IPS-15b (cell line): ENCODE data around the gene KATNBL1.
A peak's percentile ranks its signal among the peaks of the same experiment; 100 is the strongest.
"Not testable (repeated sequence)": the region's sequence is repeated elsewhere in the genome, so short reads cannot be mapped to it uniquely, and the experiment has no call there.

Experiments used
- H3K27me3 ChIP-seq: one replicate; pipeline ENCODE4 v1.6.1; 2013; ENCODE audit warnings: low read length; ENCODE audit not compliant: control insufficient read depth, insufficient read depth
- H3K36me3 ChIP-seq: one replicate; pipeline ENCODE4 v1.6.1; 2013; ENCODE audit warnings: low read length; ENCODE audit not compliant: control insufficient read depth, insufficient read depth
- H3K4me1 ChIP-seq: one replicate; pipeline ENCODE4 v1.6.1; 2013; ENCODE audit warnings: mild to moderate bottlenecking, low read length; ENCODE audit not compliant: control insufficient read depth, insufficient read depth
- H3K4me3 ChIP-seq: one replicate; pipeline ENCODE4 v1.5.1; 2013; ENCODE audit warnings: low read depth, low read length
- H3K9ac ChIP-seq: one replicate; pipeline ENCODE4 v1.6.1; 2013; ENCODE audit warnings: low read depth, mild to moderate bottlenecking, low read length
- H3K9me3 ChIP-seq: one replicate; pipeline ENCODE4 v1.6.1; 2013; ENCODE audit warnings: mild to moderate bottlenecking, low read length; ENCODE audit not compliant: control insufficient read depth, insufficient read depth

Gene KATNBL1

DNA sequence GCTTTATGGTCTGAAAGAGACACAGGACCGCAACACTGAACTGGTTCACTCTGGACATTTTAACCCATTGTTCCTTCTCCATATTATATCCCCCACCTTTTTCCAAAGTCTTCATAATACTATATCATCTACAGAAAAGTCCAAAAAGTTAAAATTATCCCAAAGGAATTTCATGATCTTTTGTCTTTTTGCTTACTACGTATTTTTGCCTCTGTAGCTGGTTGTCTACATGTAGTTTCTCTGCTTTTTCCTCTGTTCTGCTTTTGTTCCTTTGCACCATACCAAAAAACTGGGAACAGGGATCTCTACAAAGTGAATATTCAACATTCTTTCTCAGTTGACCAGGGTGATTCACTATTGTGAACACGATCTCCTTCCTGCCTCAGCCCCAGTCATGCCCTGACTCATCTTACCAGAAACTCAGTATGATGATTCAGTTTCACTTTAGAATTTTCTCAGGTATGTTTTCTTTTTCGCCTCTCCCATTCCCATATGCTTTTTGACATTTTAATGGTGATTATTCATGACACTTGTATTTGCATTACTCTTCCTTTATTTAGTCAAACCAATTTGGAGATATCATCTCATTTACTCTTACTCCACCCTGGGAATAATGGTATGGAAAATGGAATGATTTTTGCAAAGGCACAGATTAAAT is 29.4 kb upstream of the KATNBL1 start:
- H3K36me3 ChIP-seq, result no peaks in the 10 kb centered on the region
- H3K4me3 ChIP-seq, result no peak overlapping the region
- H3K4me1 ChIP-seq, result no peaks in the 10 kb centered on the region
- H3K9me3 ChIP-seq, result no peaks in the 10 kb centered on the region
- H3K9ac ChIP-seq, result no peak overlapping the region
- no peaks in the 10 kb centered on the region for H3K27me3 ChIP-seq

DNA sequence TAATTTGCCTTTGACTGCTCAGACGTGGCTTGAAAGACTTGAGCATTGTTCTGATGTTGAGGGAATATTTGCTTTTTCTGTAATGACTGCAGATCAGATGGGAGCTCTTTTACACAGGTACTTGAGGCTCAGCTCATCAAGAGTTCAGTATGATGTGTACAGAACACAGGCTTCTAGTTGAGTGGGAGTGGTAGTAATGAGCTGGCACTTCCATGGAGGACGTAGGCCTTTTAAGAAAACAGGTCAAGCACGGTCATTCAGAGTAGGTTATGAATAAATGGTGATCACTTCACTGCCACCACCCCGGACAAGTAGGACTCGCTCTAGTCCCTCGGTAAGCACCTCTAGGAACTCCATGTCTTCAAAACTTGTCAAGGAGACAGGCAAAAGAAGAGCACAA is 23.7 kb upstream of the KATNBL1 start:
- H3K4me3 ChIP-seq, result no peak overlapping the region
- no peaks in the 10 kb centered on the region for H3K27me3 ChIP-seq
- no peaks in the 10 kb centered on the region for H3K4me1 ChIP-seq
- H3K36me3 ChIP-seq, result peaks cover 4% of the 10 kb centered on the region
- no peak overlapping the region for H3K9ac ChIP-seq
- no peaks in the 10 kb centered on the region for H3K9me3 ChIP-seq

DNA sequence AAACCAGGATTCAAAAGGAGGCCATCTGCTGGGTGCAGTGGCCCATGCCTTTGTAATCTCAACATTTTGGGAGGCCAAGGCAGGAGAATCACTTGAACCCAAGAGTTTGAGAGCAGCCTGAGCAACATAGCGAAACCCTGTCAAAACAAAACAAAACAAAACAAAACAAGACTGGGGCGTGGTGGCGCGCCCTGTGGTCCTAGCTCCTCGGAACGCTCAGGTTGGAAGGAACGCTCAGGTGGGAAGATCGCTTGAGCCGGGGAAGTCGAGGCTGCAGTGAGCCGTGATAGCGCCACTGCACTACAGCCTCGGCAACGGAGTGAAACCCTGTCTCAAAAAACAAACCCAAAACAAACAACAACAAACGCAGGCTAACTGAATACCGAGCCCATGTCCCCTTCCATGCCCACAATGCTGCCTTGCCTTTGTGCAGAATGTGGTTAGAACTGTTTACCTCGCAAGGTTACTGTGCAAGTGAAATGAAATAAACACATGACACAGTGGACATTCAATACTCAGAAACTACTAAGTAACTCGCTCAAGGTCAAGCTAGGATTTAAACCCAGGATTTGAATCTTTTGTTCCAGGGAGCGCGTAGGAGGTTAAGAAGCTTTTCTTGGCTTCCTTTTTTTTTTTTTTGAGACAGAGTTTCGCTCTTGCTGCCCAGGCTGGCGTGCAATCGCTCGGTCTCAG is 14.2 kb upstream of the KATNBL1 start:
- H3K9ac ChIP-seq, result peak overlapping the region; percentile 71
- no peaks in the 10 kb centered on the region for H3K4me1 ChIP-seq
- no peaks in the 10 kb centered on the region for H3K9me3 ChIP-seq
- no peaks in the 10 kb centered on the region for H3K27me3 ChIP-seq
- H3K36me3 ChIP-seq, result no peaks in the 10 kb centered on the region
- H3K4me3 ChIP-seq, result peak overlapping the region; percentile 87

GRCh38 chr15:34217587-34218225 is 7.8 kb upstream of the KATNBL1 start:
- Histone ChIP-seq H3K36me3 (no peaks in the 10 kb centered on the region), H3K9ac (no peak overlapping the region), H3K27me3 (no peaks in the 10 kb centered on the region), H3K4me3 (no peak overlapping the region), H3K4me1 (peaks cover 19% of the 10 kb centered on the region), H3K9me3 (no peaks in the 10 kb centered on the region)

DNA sequence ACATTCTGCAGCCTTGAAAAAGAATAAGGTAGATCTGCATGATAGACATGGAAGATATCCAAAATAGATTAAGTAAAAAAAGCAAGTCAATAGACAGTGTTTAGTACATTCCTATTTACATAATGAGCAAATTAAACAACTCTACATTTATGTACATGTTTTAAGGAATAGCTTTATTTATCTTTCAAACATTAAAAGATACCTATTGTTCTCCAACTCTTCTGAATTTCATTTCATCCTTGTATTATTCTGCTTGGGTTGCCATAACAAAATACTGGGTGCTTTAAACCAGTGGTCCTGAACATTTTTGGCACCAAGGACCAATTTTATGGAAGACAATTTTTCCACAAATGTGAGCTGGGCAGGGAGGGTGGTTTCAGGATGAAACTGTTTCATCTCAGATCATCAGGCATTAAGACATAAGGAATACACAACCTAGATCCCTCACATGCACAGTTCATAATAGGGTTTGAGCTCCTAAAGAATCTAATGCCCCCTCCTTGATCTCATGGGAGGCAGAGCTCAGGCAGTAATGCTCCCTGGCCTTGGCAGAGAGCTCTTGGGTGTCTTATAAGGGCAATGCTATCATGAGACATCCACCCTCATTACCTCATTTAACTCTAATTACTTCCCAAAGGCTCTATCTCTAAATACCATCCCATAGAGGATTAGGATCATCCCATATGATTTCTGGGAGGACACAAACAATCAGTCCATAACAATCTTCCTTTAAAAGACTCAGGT is 6.8 kb upstream of the KATNBL1 start:
- no peaks in the 10 kb centered on the region for H3K9me3 ChIP-seq
- no peak overlapping the region for H3K9ac ChIP-seq

DNA sequence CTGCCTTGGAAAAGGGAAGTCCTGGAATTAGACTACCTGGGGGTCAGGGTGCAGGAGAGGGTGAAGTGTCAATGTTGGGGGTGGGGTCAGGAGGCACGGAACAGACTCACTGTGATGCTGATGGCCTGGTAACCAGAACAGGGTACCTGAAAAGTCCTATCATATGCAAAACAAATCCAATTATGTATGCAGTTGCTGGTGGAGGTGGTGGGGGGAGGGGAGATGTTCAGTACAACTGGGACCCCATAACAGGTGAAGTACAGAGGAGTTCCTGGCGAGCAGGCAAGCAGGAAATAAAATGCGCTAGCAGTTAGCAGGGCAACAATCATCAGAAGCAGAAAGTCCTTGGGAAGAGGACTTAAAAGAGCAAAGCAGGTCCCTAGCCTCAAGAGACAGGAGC is 4.2 kb upstream of the KATNBL1 start:
- H3K9me3 ChIP-seq, result no peaks in the 10 kb centered on the region
- H3K27me3 ChIP-seq, result peaks cover 5% of the 10 kb centered on the region
- peak overlapping the region; percentile 57 for H3K9ac ChIP-seq
- H3K4me3 ChIP-seq, result peak overlapping the region; percentile 24
- H3K4me1 ChIP-seq, result peaks cover 23% of the 10 kb centered on the region
- no peaks in the 10 kb centered on the region for H3K36me3 ChIP-seq

More for the DNA sequence above, 6.8 kb upstream of the KATNBL1 start:
- Histone ChIP-seq H3K4me1 (peaks cover 23% of the 10 kb centered on the region), H3K36me3 (no peaks in the 10 kb centered on the region), H3K4me3 (no peak overlapping the region), H3K27me3 (no peaks in the 10 kb centered on the region)

DNA sequence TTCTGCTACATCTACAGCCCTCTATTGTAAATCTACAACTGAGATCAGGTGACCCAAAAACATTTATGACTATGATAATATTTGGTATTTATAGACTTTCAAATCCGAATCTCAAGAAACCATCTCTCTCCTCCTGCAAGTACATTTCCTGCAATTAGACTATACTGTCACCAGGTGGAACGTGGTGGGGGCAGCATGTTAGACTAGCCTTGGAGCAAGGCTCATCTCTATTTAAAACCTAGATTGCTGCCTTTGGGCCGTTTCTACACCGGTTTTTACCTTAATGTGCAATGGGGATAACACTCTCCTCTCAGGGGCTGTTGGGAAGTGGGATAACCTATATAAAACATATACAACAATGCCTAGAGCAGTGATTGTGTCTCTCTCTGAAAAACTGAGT is 3.8 kb upstream of the KATNBL1 start:
- Histone ChIP-seq H3K9me3 (no peaks in the 10 kb centered on the region), H3K4me3 (peak overlapping the region; percentile 3), H3K27me3 (peaks cover 5% of the 10 kb centered on the region), H3K36me3 (no peaks in the 10 kb centered on the region), H3K4me1 (peaks cover 23% of the 10 kb centered on the region), H3K9ac (no peak overlapping the region)

DNA sequence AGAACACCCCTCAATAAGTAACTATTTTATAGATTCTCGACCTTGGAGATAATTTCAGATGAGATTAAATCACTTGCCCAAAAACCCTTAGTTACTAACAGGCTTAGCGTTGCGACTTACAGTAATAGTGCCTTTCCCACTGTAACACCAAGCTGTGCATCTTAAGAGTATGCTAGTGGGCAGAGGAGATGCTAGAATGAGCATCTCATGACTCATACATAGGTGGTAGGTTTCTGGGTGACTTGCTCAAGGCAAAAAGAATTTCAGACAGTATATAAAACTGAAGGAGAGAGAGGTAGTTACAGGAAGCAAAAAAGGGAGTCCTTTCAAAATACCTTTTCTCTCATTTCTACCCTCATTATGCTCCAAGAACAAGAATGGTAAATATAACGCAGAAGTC is 3.9 kb downstream of the KATNBL1 start:
- H3K36me3 ChIP-seq, result no peaks in the 10 kb centered on the region
- H3K4me1 ChIP-seq, result peaks cover 2% of the 10 kb centered on the region
- H3K27me3 ChIP-seq, result peaks cover 4% of the 10 kb centered on the region
- H3K9me3 ChIP-seq, result no peaks in the 10 kb centered on the region
- H3K4me3 ChIP-seq, result no peak overlapping the region
- no peak overlapping the region for H3K9ac ChIP-seq

GRCh38 chr15:34203936-34204335 is 6.0 kb downstream of the KATNBL1 start:
- Histone ChIP-seq H3K36me3 (no peaks in the 10 kb centered on the region), H3K9me3 (no peaks in the 10 kb centered on the region), H3K27me3 (no peaks in the 10 kb centered on the region), H3K4me1 (peaks cover 2% of the 10 kb centered on the region), H3K4me3 (no peak overlapping the region), H3K9ac (no peak overlapping the region)

- Histone ChIP-seq H3K9ac (no peak overlapping the region), H3K36me3 (no peaks in the 10 kb centered on the region), H3K4me3 (no peak overlapping the region), H3K9me3 (no peaks in the 10 kb centered on the region), H3K4me1 (no peaks in the 10 kb centered on the region), H3K27me3 (no peaks in the 10 kb centered on the region)
These were observed 6.6 kb downstream of the KATNBL1 start for GRCh38 chr15:34203305-34203704.

GRCh38 chr15:34193272-34193671 is 16.6 kb downstream of the KATNBL1 start:
- H3K9ac ChIP-seq, H3K27me3 ChIP-seq, H3K36me3 ChIP-seq, H3K9me3 ChIP-seq, H3K4me3 ChIP-seq, H3K4me1 ChIP-seq: not testable (repeated sequence)
